ENCODE data around the gene MZT2B. TPM values are rescaled to one million over a fixed set of nuclear protein-coding genes. Genes with fewer than 3 reads are reported as not detected.
"Not testable (repeated sequence)": the region's sequence is repeated elsewhere in the genome, so short reads cannot be mapped to it uniquely, and the experiment has no call there.

MZT2B gene
- total RNA-seq, 1 experiment from 2014 or later, result 341 TPM

GRCh38 chr2:130155956-130156623 is 26.0 kb upstream of the MZT2B start:
- H3K27me3 ChIP-seq (replicated peaks; ENCODE audit: insufficient read depth, low read depth, low read length, poor library complexity); H3K36me3 ChIP-seq (ENCODE audit: insufficient read depth, low read length, poor library complexity, severe bottlenecking); intact Hi-C loops (cut with micrococcal nuclease; ENCODE audit: unreplicated experiment); H3K4me3 ChIP-seq (ENCODE audit: low read depth, low read length, poor library complexity, severe bottlenecking); H3K27ac ChIP-seq (ENCODE audit: low read depth, low read length, poor library complexity, severe bottlenecking); H3K9me3 ChIP-seq (ENCODE audit: low read depth, low read length, poor library complexity, severe bottlenecking); CTCF ChIA-PET; H3K4me1 ChIP-seq (ENCODE audit: insufficient read depth, low read length, poor library complexity, severe bottlenecking); BruUV-seq (replicated peaks): not testable (repeated sequence)
- peak; percentile 54 for TF ChIP-seq CTCF (conservative IDR thresholded peaks at IDR 0.05; ENCODE audit: low read depth, low read length)
- POLR2A ChIA-PET (ENCODE audit: low non-redundant PET), result interaction anchor here (0.6 kb wide), 1 partner anchor 176 kb away, joined by 3 read pairs; no protein-coding TSS in a partner anchor
- DNase-seq (ENCODE audit: low spot score), result peak; percentile 59

- intact Hi-C loops (cut with micrococcal nuclease; ENCODE audit: unreplicated experiment), result no loop called here
- peaks cover 5% of the 10 kb centered on the region for H3K36me3 ChIP-seq (ENCODE audit: insufficient read depth, low read length, poor library complexity, severe bottlenecking)
- H3K4me3 ChIP-seq (ENCODE audit: low read depth, low read length, poor library complexity, severe bottlenecking), result no peak overlapping the region
- TF ChIP-seq EZH2 (IDR thresholded peaks at IDR 0.05; ENCODE audit: borderline replicate concordance, low read depth, low read length, poor library complexity, severe bottlenecking) (no peak), CTCF (conservative IDR thresholded peaks at IDR 0.05; ENCODE audit: low read depth, low read length) (no peak)
- no peak overlapping the region for H3K27ac ChIP-seq (ENCODE audit: low read depth, low read length, poor library complexity, severe bottlenecking)
- POLR2A ChIA-PET (ENCODE audit: low non-redundant PET), result interaction anchor here (0.6 kb wide), 1 partner anchor 175 kb away, joined by 3 read pairs; no protein-coding TSS in a partner anchor
- CTCF ChIA-PET, result no interaction called here
- no peaks in the 10 kb centered on the region for H3K9me3 ChIP-seq (ENCODE audit: low read depth, low read length, poor library complexity, severe bottlenecking)
- no peak for DNase-seq (ENCODE audit: low spot score)
- H3K27me3 ChIP-seq (replicated peaks; ENCODE audit: insufficient read depth, low read depth, low read length, poor library complexity), result no peaks in the 10 kb centered on the region
- BruUV-seq (replicated peaks), result no TSS peak
- no peaks in the 10 kb centered on the region for H3K4me1 ChIP-seq (ENCODE audit: insufficient read depth, low read length, poor library complexity, severe bottlenecking)
Measured at GRCh38 chr2:130156624-130157004, 25.4 kb upstream of the MZT2B start.

GRCh38 chr2:130157354-130157753 is 24.7 kb upstream of the MZT2B start:
- POLR2A ChIA-PET (ENCODE audit: low non-redundant PET); H3K36me3 ChIP-seq (ENCODE audit: insufficient read depth, low read length, poor library complexity, severe bottlenecking); H3K9me3 ChIP-seq (ENCODE audit: low read depth, low read length, poor library complexity, severe bottlenecking); H3K27me3 ChIP-seq (replicated peaks; ENCODE audit: insufficient read depth, low read depth, low read length, poor library complexity); DNase-seq (ENCODE audit: low spot score); BruUV-seq (replicated peaks); H3K27ac ChIP-seq (ENCODE audit: low read depth, low read length, poor library complexity, severe bottlenecking); H3K4me1 ChIP-seq (ENCODE audit: insufficient read depth, low read length, poor library complexity, severe bottlenecking); intact Hi-C loops (cut with micrococcal nuclease; ENCODE audit: unreplicated experiment); H3K4me3 ChIP-seq (ENCODE audit: low read depth, low read length, poor library complexity, severe bottlenecking); CTCF ChIA-PET: not testable (repeated sequence)

- DNase-seq (ENCODE audit: low spot score); BruUV-seq (replicated peaks); POLR2A ChIA-PET (ENCODE audit: low non-redundant PET); H3K36me3 ChIP-seq (ENCODE audit: insufficient read depth, low read length, poor library complexity, severe bottlenecking); CTCF ChIA-PET; H3K9me3 ChIP-seq (ENCODE audit: low read depth, low read length, poor library complexity, severe bottlenecking); H3K4me1 ChIP-seq (ENCODE audit: insufficient read depth, low read length, poor library complexity, severe bottlenecking); H3K4me3 ChIP-seq (ENCODE audit: low read depth, low read length, poor library complexity, severe bottlenecking); H3K27ac ChIP-seq (ENCODE audit: low read depth, low read length, poor library complexity, severe bottlenecking); H3K27me3 ChIP-seq (replicated peaks; ENCODE audit: insufficient read depth, low read depth, low read length, poor library complexity): not testable (repeated sequence)
- intact Hi-C loops (cut with micrococcal nuclease; ENCODE audit: unreplicated experiment), result loop anchor here (2.0 kb wide), 1 partner anchor 23 kb away; the partner anchor contains the start of gene SMPD4
Measured at GRCh38 chr2:130157825-130158514, 24.1 kb upstream of the MZT2B start.
